NB4 (cell line): ENCODE measurements around the gene PPTC7.
"Not testable (repeated sequence)": the region's sequence is repeated elsewhere in the genome, so short reads cannot be mapped to it uniquely, and the experiment has no call there.

ENCODE experiments used
- MYC ChIP-seq: IDR thresholded peaks from 2 replicates; pipeline ENCODE4 v1.6.1; 2011; ENCODE audit warnings: low read depth, low read length
- POLR2A ChIP-seq: IDR thresholded peaks from 2 replicates; pipeline ENCODE4 v1.6.1; 2011; ENCODE audit warnings: mild to moderate bottlenecking; ENCODE audit not compliant: insufficient read length; ENCODE audit errors: extremely low read depth
- TF ChIP-seq, protein P1 (sequence below): IDR thresholded peaks from one replicate; pipeline ENCODE4 v1.5.1; 2012; ENCODE audit warnings: low read depth, low read length
- TF ChIP-seq, protein P2 (sequence below): IDR thresholded peaks from 2 replicates; pipeline ENCODE4 v1.6.1; 2011; ENCODE audit warnings: low read depth, low read length

DNA sequence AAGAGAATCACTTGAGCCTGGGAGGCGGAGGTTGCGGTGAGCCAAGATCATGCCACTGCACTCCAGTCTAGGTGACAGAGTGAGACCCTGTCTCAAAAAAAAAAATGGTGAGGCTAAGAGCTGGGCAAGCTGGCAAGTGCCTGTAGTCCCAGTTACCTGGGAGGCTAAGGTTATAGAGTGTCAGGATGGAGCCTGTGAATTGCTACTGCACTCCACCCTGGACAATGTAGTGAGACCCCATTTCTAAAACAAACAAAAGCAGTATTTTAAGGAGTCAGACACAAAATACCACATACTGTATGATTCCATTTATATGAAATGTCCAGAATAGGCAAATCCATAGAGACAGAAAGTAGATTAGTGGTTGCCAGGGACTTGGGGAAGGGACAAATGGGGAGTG, 4.0 kb upstream of the PPTC7 start:
- TF ChIP-seq, protein P1, sequence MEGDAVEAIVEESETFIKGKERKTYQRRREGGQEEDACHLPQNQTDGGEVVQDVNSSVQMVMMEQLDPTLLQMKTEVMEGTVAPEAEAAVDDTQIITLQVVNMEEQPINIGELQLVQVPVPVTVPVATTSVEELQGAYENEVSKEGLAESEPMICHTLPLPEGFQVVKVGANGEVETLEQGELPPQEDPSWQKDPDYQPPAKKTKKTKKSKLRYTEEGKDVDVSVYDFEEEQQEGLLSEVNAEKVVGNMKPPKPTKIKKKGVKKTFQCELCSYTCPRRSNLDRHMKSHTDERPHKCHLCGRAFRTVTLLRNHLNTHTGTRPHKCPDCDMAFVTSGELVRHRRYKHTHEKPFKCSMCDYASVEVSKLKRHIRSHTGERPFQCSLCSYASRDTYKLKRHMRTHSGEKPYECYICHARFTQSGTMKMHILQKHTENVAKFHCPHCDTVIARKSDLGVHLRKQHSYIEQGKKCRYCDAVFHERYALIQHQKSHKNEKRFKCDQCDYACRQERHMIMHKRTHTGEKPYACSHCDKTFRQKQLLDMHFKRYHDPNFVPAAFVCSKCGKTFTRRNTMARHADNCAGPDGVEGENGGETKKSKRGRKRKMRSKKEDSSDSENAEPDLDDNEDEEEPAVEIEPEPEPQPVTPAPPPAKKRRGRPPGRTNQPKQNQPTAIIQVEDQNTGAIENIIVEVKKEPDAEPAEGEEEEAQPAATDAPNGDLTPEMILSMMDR, result not testable (repeated sequence)
- not testable (repeated sequence) for TF ChIP-seq POLR2A, MYC
- TF ChIP-seq, protein P2, sequence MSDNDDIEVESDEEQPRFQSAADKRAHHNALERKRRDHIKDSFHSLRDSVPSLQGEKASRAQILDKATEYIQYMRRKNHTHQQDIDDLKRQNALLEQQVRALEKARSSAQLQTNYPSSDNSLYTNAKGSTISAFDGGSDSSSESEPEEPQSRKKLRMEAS, result not testable (repeated sequence)
